HUDEP-2 (cell line): Measurements from ENCODE around the gene RGPD6.
"Not testable (repeated sequence)": the region's sequence is repeated elsewhere in the genome, so short reads cannot be mapped to it uniquely, and the experiment has no call there.

Source experiments
- DNase-seq, 76 experiments: peaks; one replicate each; lab custom pipeline; 2025; ENCODE audit not compliant: unreplicated experiment in 76 of 76; lab: John Stamatoyannopoulos, UW

The RGPD6 gene

GRCh38 chr2:110482697-110483096 is 94.3 kb downstream of the RGPD6 start:
- not testable (repeated sequence) for DNase-seq

- not testable (repeated sequence) for DNase-seq
Measured at GRCh38 chr2:110481200-110481599, 95.8 kb downstream of the RGPD6 start.

GRCh38 chr2:110480084-110480483 is 96.9 kb downstream of the RGPD6 start:
- DNase-seq: not testable (repeated sequence)

- not testable (repeated sequence) for DNase-seq
Measured at GRCh38 chr2:110477370-110477769, 99.7 kb downstream of the RGPD6 start.

GRCh38 chr2:110476952-110477351 is 100.1 kb downstream of the RGPD6 start:
- not testable (repeated sequence) for DNase-seq

GRCh38 chr2:110475627-110476359 is 101.2 kb downstream of the RGPD6 start:
- DNase-seq: not testable (repeated sequence)

GRCh38 chr2:110474898-110475297 is 102.1 kb downstream of the RGPD6 start:
- not testable (repeated sequence) for DNase-seq

- DNase-seq: not testable (repeated sequence)
Measured at GRCh38 chr2:110473059-110473358, 104.0 kb downstream of the RGPD6 start.

- not testable (repeated sequence) for DNase-seq
Measured at GRCh38 chr2:110472171-110473058, 104.6 kb downstream of the RGPD6 start, which contains the start of gene LIMS4. TSS of gene LIMS4 (minus strand) at chr2:110472816. CDS start at chr2:110472778, 38 bp downstream.

GRCh38 chr2:110468921-110469320 is 108.1 kb downstream of the RGPD6 start:
- not testable (repeated sequence) for DNase-seq

GRCh38 chr2:110465312-110465711 is 111.7 kb downstream of the RGPD6 start:
- DNase-seq: not testable (repeated sequence)
